ENCODE data around the gene BET1.

BET1 gene

GRCh38 chr7:94011714-94012353, 7.7 kb upstream of the BET1 start:
- no peak for DNase-seq

GRCh38 chr7:94008537-94008936, 4.4 kb upstream of the BET1 start:
- DNase-seq, result no peak

- DNase-seq, result no peak
These were observed 1.6 kb upstream of the BET1 start for GRCh38 chr7:94005753-94006152.

- DNase-seq, result no peak
These were observed 620 bp downstream of the BET1 start for GRCh38 chr7:94003446-94004023.

GRCh38 chr7:94001396-94001795, 2.8 kb downstream of the BET1 start:
- DNase-seq, result no peak

- no peak for DNase-seq
These were observed 6.3 kb downstream of the BET1 start for GRCh38 chr7:93997868-93998267.

GRCh38 chr7:93992421-93993110, 11.6 kb downstream of the BET1 start:
- no peak for DNase-seq

- no peak for DNase-seq
These were observed 16.9 kb downstream of the BET1 start for GRCh38 chr7:93987297-93987696.

- no peak for DNase-seq
These were observed 19.1 kb downstream of the BET1 start for GRCh38 chr7:93985101-93985500.

GRCh38 chr7:93984024-93984423, 20.1 kb downstream of the BET1 start:
- DNase-seq, result no peak

GRCh38 chr7:93981480-93981874, 22.7 kb downstream of the BET1 start:
- no peak for DNase-seq

GRCh38 chr7:93980744-93981479, 23.2 kb downstream of the BET1 start:
- DNase-seq, result no peak

- no peak for DNase-seq
These were observed 26.8 kb downstream of the BET1 start for GRCh38 chr7:93977211-93977950.

GRCh38 chr7:93973134-93973533, 31.0 kb downstream of the BET1 start:
- DNase-seq, result no peak

- no peak for DNase-seq
These were observed 32.0 kb downstream of the BET1 start for GRCh38 chr7:93972029-93972725.

- DNase-seq, result no peak
These were observed 35.1 kb downstream of the BET1 start for GRCh38 chr7:93968911-93969620.

GRCh38 chr7:93964813-93965212, 39.3 kb downstream of the BET1 start:
- DNase-seq, result no peak

GRCh38 chr7:93964262-93964661, 39.9 kb downstream of the BET1 start:
- no peak for DNase-seq

GRCh38 chr7:93960986-93961385, 43.2 kb downstream of the BET1 start:
- DNase-seq, result no peak

- DNase-seq, result no peak
These were observed 45.5 kb downstream of the BET1 start for GRCh38 chr7:93958651-93959050.

- no peak for DNase-seq
These were observed 45.9 kb downstream of the BET1 start for GRCh38 chr7:93958216-93958615.

- no peak for DNase-seq
These were observed 46.4 kb downstream of the BET1 start for GRCh38 chr7:93957767-93958166.

Measured in cerebellar nuclear complex (tissue), 1 donor.